ENCODE results near the gene MYO3B. TPM values are rescaled to one million over a fixed set of nuclear protein-coding genes. Genes with fewer than 3 reads are reported as not detected.

MYO3B gene
- total and polyA plus RNA-seq, 2 of the 8 experiments (the other 6 are each of a cell fraction or from before 2014, with no cell fraction given), result 0.17 to 0.19 TPM

DNA sequence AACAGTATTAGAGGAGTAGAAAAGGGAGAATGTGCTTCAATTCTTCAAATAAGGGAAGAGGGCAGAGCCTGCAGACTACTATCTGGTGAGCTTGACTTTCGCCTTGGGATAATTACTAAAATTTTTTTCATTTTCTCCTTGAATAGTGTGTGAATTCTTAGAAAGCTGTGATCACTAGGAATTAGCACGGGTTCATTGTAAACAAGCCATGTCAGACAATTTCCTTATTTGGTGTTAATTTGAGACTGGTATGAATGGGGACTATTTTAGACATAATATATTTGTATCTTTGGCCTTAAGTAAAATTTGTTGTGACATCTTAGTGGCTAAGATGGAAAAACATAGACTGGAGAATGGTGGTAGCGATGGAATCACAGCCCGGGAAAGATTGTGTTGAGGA is 66.6 kb downstream of the MYO3B start:
- POLR2A ChIA-PET (ENCODE audit: partially characterized antibody), result no interaction called here
- WGBS, 2 experiments (ENCODE audit: extremely low coverage in 1 of 2, insufficient coverage in 1 of 2, insufficient read length in 1 of 2, insufficient replicate concordance in 2 of 2, low coverage in 1 of 2, low lambda C conversion rate in 2 of 2, missing lambda C conversion rate in 1 of 2), result 94% methylated on average over 4 of the region's 4 CpGs; no CpG with 5 or more reads in 1 of the 2 experiments
- Histone ChIP-seq H3K9ac (replicated peaks in 1 of 4; ENCODE audit: extremely low read depth in 1 of 4, low read depth in 3 of 4, low read length in 3 of 4) (no peak overlapping the region), H2AK5ac (ENCODE audit: low read depth, low read length) (no peak overlapping the region), H3K27me3 (replicated peaks in 1 of 4; ENCODE audit: control insufficient read depth in 3 of 4, extremely low read depth in 1 of 4, insufficient read depth in 3 of 4, low read length in 3 of 4) (no peaks in the 10 kb centered on the region), H3K4me2 (ENCODE audit: insufficient read depth in 1 of 2, low read depth in 2 of 2, low read length in 2 of 2) (no peak overlapping the region), H3K18ac (ENCODE audit: extremely low read depth, low read length) (no peak overlapping the region), H3K79me2 (ENCODE audit: control insufficient read depth in 1 of 2, insufficient read depth in 2 of 2, low read length in 2 of 2) (no peaks in the 10 kb centered on the region), H3K79me1 (ENCODE audit: low read depth, low read length) (no peaks in the 10 kb centered on the region), H2BK120ac (replicated peaks; ENCODE audit: low read depth, low read length) (no peak overlapping the region), H4K91ac (replicated peaks; ENCODE audit: insufficient read length, low read length) (no peak overlapping the region), H3K9me3 (ENCODE audit: insufficient read depth in 2 of 2, low read depth in 1 of 2, low read length in 1 of 2) (no peaks in the 10 kb centered on the region), H2BK15ac (ENCODE audit: low read length) (no peak overlapping the region), H4K20me1 (replicated peaks in 1 of 2; ENCODE audit: control insufficient read depth in 1 of 2, insufficient read depth in 2 of 2, low read length in 2 of 2) (no peaks in the 10 kb centered on the region), H3K23ac (ENCODE audit: insufficient read length) (no peak overlapping the region), H4K5ac (ENCODE audit: insufficient read length, low read depth, low read length) (no peak overlapping the region), H3K4me1 (replicated peaks in 1 of 4; ENCODE audit: control insufficient read depth in 3 of 4, insufficient read depth in 4 of 4, low read length in 3 of 4) (no peaks in the 10 kb centered on the region), H2BK5ac (ENCODE audit: low read depth, low read length) (no peak overlapping the region), H2AFZ (ENCODE audit: low read length) (no peak overlapping the region), H2BK12ac (ENCODE audit: low read depth, low read length) (no peak overlapping the region), H3K56ac (replicated peaks; ENCODE audit: insufficient read length, low read depth, low read length) (no peak overlapping the region), H2BK20ac (ENCODE audit: low read length) (no peak overlapping the region), H3K36me3 (ENCODE audit: control insufficient read depth in 2 of 4, insufficient read depth in 4 of 4, low read length in 3 of 4) (no peaks in the 10 kb centered on the region), H4K8ac (ENCODE audit: extremely low read depth, insufficient read depth, low read length) (no peak overlapping the region), H3K27ac (ENCODE audit: low read depth, low read length) (no peak overlapping the region), H3K14ac (ENCODE audit: insufficient read length) (no peak overlapping the region), H3K4ac (replicated peaks; ENCODE audit: insufficient read length, low read depth, low read length) (no peak overlapping the region), H3K23me2 (ENCODE audit: low read depth, low read length) (no peaks in the 10 kb centered on the region; the same call in 1 of the 2 replicates), H3K4me3 (ENCODE audit: extremely low read depth in 1 of 4, insufficient read depth in 2 of 4, low read depth in 3 of 4, low read length in 4 of 4) (no peak overlapping the region)
- CTCF ChIA-PET (ENCODE audit: partially characterized antibody), result interaction anchor here (0.6 to 4.8 kb wide), 3 partner anchors 8 to 289 kb away, joined by 3 to 23 read pairs (median 3); no protein-coding TSS in a partner anchor
- no peak for DNase-seq (ENCODE audit: low read depth in 1 of 2, low spot score in 2 of 2)
- no peak for FAIRE-seq
- TF ChIP-seq SUZ12 (IDR thresholded peaks at IDR 0.05; ENCODE audit: low read length), result no peak
- no peak for TF ChIP-seq HDAC6 (IDR thresholded peaks at IDR 0.05; ENCODE audit: low read depth, low read length)
- TF ChIP-seq SP2 (IDR thresholded peaks at IDR 0.05; ENCODE audit: low read length), result no peak
- no peak for TF ChIP-seq TCF12 (IDR thresholded peaks at IDR 0.05; ENCODE audit: low read depth, low read length)
- TF ChIP-seq CBX5 (IDR thresholded peaks at IDR 0.05; ENCODE audit: low read depth, low read length), result no peak
- TF ChIP-seq BACH1 (IDR thresholded peaks at IDR 0.05; ENCODE audit: low read length), result no peak
- no peak for TF ChIP-seq CHD1 (IDR thresholded peaks at IDR 0.05; ENCODE audit: low read depth, low read length)
- TF ChIP-seq JUND (IDR thresholded peaks at IDR 0.05; ENCODE audit: low read length), result no peak
- TF ChIP-seq YY1 (IDR thresholded peaks at IDR 0.05; ENCODE audit: low read depth, low read length), result no peak
- TF ChIP-seq GTF2F1 (IDR thresholded peaks at IDR 0.05; ENCODE audit: borderline replicate concordance, low read depth, low read length), result no peak
- TF ChIP-seq TAF1 (IDR thresholded peaks at IDR 0.05; ENCODE audit: low read depth, low read length), result no peak
- no peak for TF ChIP-seq RAD21 (IDR thresholded peaks at IDR 0.05 in 1 of 2, conservative IDR thresholded peaks at IDR 0.05 in 1 of 2; ENCODE audit: low read depth in 2 of 2, low read length in 2 of 2)
- no peak for TF ChIP-seq SIX5 (IDR thresholded peaks at IDR 0.05; ENCODE audit: low read depth, low read length)
- TF ChIP-seq RBBP5 (IDR thresholded peaks at IDR 0.05; ENCODE audit: borderline replicate concordance, low read depth, low read length), result no peak
- TF ChIP-seq CREB1 (IDR thresholded peaks at IDR 0.05), result no peak
- TF ChIP-seq SIN3A (conservative IDR thresholded peaks at IDR 0.05 in 1 of 2, IDR thresholded peaks at IDR 0.05 in 1 of 2; ENCODE audit: low read depth in 1 of 2, low read length in 2 of 2), result no peak
- no peak for TF ChIP-seq POLR2A (IDR thresholded peaks at IDR 0.05; ENCODE audit: control extremely low read depth in 1 of 2, low read depth in 2 of 2, low read length in 2 of 2)
